Measurements from ENCODE around the gene BARHL2.

GRCh38 chr1:90720145-90720636 lies 3.1 kb upstream of the BARHL2 start:
- TF ChIP-seq CTCF (IDR thresholded peaks at IDR 0.05), result no peak
- TF ChIP-seq POLR2A (IDR thresholded peaks at IDR 0.05), result no peak

All from heart left ventricle (tissue), 13 donors.